Measurements from ENCODE around the gene TCF4. TPM values are rescaled to one million over a fixed set of nuclear protein-coding genes. Genes with fewer than 3 reads are reported as not detected.

Gene TCF4
- polyA plus RNA-seq, 1 experiment = 47.3 TPM

- H3K27me3 ChIP-seq (ENCODE audit: control insufficient read depth, insufficient read depth, low read length) = no peaks in the 10 kb centered on the region
- H3K9me3 ChIP-seq (ENCODE audit: control insufficient read depth, insufficient read depth, low read length) = no peaks in the 10 kb centered on the region
- ChIA-PET POLR2A (no interaction called here), CTCF (interaction anchor here (1.5 to 2.1 kb wide), 2 partner anchors 13 to 18 kb away, joined by 3 to 15 read pairs; no protein-coding TSS in a partner anchor)
- peak; percentile 49 for DNase-seq (ENCODE audit: low read depth, low spot score)
- peak overlapping the region; percentile 47 for H3K4me3 ChIP-seq (ENCODE audit: low read depth, low read length)
- peak overlapping the region; percentile 81 for H3K27ac ChIP-seq (ENCODE audit: low read depth, low read length)
- TF ChIP-seq CTCF (IDR thresholded peaks at IDR 0.05; ENCODE audit: low read depth, low read length) = no peak
Measured at GRCh38 chr18:55401638-55402191, 186.3 kb downstream of the TCF4 start.

GRCh38 chr18:55400590-55401541, 187.1 kb downstream of the TCF4 start:
- Histone ChIP-seq H3K4me3 (ENCODE audit: low read depth, low read length) (peak overlapping the region; percentile 47), H3K27me3 (ENCODE audit: control insufficient read depth, insufficient read depth, low read length) (no peaks in the 10 kb centered on the region), H3K27ac (ENCODE audit: low read depth, low read length) (peak overlapping the region; percentile 81), H3K9me3 (ENCODE audit: control insufficient read depth, insufficient read depth, low read length) (no peaks in the 10 kb centered on the region)
- no peak for DNase-seq (ENCODE audit: low read depth, low spot score)
- ChIA-PET POLR2A (no interaction called here), CTCF (no interaction called here)
- TF ChIP-seq CTCF (IDR thresholded peaks at IDR 0.05; ENCODE audit: low read depth, low read length) = no peak

- POLR2A ChIA-PET = no interaction called here
Measured at GRCh38 chr18:55400081-55400480, 187.9 kb downstream of the TCF4 start.

GRCh38 chr18:55398858-55399257, 189.1 kb downstream of the TCF4 start:
- H3K4me3 ChIP-seq (ENCODE audit: low read depth, low read length) = no peak overlapping the region
- H3K27me3 ChIP-seq (ENCODE audit: control insufficient read depth, insufficient read depth, low read length) = no peaks in the 10 kb centered on the region
- no peak for TF ChIP-seq CTCF (IDR thresholded peaks at IDR 0.05; ENCODE audit: low read depth, low read length)
- no peak overlapping the region for H3K27ac ChIP-seq (ENCODE audit: low read depth, low read length)
- ChIA-PET POLR2A (no interaction called here), CTCF (no interaction called here)
- DNase-seq (ENCODE audit: low read depth, low spot score) = no peak
- no peaks in the 10 kb centered on the region for H3K9me3 ChIP-seq (ENCODE audit: control insufficient read depth, insufficient read depth, low read length)

More at GRCh38 chr18:55400081-55400480, 187.9 kb downstream of the TCF4 start:
- Histone ChIP-seq H3K27me3 (ENCODE audit: control insufficient read depth, insufficient read depth, low read length) (no peaks in the 10 kb centered on the region), H3K27ac (ENCODE audit: low read depth, low read length) (no peak overlapping the region), H3K9me3 (ENCODE audit: control insufficient read depth, insufficient read depth, low read length) (no peaks in the 10 kb centered on the region), H3K4me3 (ENCODE audit: low read depth, low read length) (no peak overlapping the region)
- no peak for TF ChIP-seq CTCF (IDR thresholded peaks at IDR 0.05; ENCODE audit: low read depth, low read length)
- CTCF ChIA-PET = interaction anchor here (1.2 kb wide), 1 partner anchor 57 kb away, joined by 5 read pairs; no protein-coding TSS in a partner anchor
- DNase-seq (ENCODE audit: low read depth, low spot score) = no peak

- H3K27me3 ChIP-seq (ENCODE audit: control insufficient read depth, insufficient read depth, low read length) = no peaks in the 10 kb centered on the region
- POLR2A ChIA-PET = no interaction called here
- CTCF ChIA-PET = interaction anchor here (0.7 to 1.6 kb wide), 3 partner anchors 9 to 19 kb away, joined by 3 to 4 read pairs (median 4); no protein-coding TSS in a partner anchor
- DNase-seq (ENCODE audit: low read depth, low spot score) = no peak
- no peak for TF ChIP-seq CTCF (IDR thresholded peaks at IDR 0.05; ENCODE audit: low read depth, low read length)
- H3K27ac ChIP-seq (ENCODE audit: low read depth, low read length) = no peak overlapping the region
- no peak overlapping the region for H3K4me3 ChIP-seq (ENCODE audit: low read depth, low read length)
- no peaks in the 10 kb centered on the region for H3K9me3 ChIP-seq (ENCODE audit: control insufficient read depth, insufficient read depth, low read length)
Measured at GRCh38 chr18:55396979-55397378, 191.0 kb downstream of the TCF4 start.

Data from AG04450 (cell line).